Embryonic facial prominence (tissue), 1 donor: Measurements from ENCODE around the gene NLGN1.
A peak's percentile ranks its signal among the peaks of the same experiment; 100 is the strongest.
"Not testable (repeated sequence)": the region's sequence is repeated elsewhere in the genome, so short reads cannot be mapped to it uniquely, and the experiment has no call there.

Experiments used
- DNase-seq: peaks from one replicate; pipeline ENCODE4 v3.0.0-alpha.2; 2016; ENCODE audit errors: extremely low spot score

The NLGN1 gene

DNA sequence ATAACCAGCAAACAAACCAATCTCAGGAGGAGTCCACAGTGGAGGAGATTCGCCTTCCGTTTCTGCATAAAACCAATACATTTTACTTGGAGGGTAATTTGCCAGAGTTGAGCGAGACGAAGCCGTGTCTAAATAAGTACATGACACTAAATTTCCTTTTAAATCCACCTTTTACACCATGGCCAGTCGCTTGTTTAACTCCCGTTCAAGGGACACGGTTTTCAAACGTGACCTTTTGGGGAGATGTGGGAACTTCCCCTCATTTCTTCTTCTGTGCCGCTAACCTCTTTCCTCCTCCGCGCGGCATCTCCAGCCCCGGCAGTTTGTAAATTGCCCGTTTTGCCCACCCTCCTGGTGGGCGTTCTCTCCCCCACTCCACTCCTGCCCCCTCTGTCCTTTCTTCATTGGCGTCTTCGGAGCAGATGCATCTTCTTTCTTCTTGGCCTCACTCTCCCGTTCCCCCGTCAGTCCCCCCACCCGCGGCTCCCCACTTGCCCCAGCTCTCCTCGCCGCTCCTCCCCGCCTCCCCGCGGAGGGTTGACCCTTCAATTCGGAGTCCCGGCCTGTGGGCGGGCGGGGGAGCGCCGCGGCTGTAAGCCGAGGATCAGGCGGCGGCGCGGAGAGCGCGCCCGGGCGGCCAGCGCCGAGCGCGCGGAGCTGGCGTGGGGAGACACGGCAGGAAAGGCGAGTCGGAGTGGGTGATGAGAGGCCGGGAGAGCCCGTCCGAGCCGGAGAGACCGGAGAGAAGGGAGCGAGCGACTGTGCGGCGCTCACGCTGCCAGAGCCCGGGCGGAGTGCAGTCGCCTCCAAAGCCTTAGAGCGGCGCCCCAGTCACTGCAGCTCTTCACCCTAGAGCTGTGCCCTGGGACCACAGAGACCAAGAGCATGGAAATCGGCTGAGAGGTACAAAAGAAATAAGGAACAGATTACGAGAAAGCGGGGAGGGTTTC, at the start of gene NLGN1:
NLGN1 (plus strand) TSS at position 584 of the 950 bp plus-strand sequence.
- peak; percentile 74 for DNase-seq

DNA sequence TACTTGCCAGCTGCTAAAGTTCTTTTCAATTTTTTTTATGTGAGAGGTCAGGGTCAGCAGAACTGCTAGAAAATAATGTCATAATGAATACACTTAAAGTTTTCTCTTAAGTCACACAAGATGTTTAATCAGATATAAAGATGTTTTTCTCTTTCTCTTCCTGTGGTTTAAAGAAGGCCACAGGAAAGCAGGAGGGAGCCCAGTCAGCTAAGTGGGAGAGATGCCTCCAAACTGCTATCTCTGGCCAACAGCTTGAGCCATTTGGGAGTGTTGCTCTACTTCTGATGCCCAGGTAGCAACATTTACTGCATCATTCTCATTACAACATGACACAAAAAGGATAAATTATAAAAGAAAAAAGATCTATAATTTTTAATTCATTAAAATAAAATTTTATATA, 45.7 kb upstream of the NLGN1 start:
- DNase-seq, result no peak

DNA sequence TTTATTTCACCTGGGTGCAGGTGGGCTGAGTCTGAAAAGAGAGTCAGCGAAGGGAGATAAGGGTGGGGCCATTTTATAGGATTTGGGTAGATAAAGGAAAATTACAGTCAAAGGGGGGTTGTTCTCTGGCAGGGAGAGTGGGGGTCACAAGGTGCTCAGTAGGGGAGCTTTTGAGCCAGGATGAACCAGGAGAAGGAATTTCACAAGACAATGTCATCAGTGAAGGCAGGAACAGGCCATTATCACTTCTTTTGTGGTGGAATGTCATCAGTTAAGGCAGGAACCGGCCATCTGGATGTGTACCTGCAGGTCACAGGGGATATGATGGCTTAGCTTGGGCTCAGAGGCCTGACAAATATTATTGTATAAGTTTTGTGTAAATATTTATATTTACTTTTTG, 44.4 kb upstream of the NLGN1 start:
- not testable (repeated sequence) for DNase-seq

DNA sequence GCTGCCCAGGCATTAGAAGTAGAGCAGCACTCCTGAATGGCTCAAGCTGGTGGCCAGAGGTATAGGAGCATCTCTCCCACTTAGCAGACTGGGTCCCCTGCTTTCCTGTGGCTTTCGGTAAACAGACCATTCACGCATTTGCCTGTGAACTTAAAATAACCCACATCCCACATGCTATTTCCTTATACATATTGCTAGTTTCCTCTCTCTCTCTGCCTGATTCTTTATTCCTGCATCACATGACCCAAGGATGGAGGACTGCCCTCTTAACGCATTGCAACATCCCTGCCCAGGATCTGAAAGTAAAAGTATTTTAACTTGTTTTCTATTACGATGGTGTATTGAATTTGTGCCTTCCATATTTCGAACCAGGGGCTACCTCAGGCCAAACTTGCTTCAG, 43.4 kb upstream of the NLGN1 start:
- DNase-seq, result no peak

DNA sequence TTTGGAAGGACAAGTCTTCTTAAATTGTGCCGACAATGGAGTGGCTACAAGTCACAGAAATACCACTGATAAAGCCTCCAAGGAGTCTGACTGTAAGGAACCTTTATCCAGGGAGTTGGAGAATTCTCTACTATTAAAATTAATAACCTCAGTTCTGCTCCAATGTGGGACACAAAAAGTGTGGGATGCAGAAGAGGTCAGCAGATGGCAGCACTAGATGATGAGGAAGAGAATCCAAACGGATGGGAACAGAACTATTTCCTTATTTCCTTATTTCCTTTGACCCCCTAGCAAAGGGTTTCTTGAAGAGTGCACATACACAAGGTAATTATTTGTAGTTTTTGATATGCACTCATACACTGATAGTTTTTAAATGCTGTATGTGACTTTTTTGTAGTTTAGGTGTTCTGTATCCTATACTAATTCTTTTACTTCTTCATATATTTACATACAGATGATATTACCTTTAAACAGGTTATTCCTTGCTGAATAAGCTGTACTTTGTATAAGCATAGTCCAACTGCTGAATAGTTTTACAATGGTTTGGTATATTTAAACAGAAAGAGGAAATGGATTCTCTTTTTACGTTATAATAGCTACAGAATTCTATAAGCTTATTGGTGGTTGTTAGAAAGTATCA, 25.6 kb upstream of the NLGN1 start:
- no peak for DNase-seq

DNA sequence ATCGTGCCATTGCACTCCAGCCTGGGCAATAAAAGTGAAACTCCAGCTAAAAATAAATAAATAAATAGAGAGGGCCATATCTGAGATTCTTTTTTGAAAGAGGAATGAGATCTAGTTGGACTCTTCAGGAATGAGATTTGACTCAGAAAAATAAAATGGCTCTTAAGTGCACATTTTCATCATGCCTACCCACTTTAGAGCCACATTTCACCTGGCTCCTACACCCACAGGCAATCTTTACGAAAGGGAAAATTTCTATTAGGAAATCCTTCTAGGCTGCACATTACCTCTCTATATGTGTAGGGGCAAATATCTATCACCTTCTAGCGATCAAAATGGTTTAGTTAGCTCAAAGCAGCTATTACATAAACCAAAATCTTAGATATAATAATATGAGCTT, 16.9 kb upstream of the NLGN1 start:
- DNase-seq, result no peak

DNA sequence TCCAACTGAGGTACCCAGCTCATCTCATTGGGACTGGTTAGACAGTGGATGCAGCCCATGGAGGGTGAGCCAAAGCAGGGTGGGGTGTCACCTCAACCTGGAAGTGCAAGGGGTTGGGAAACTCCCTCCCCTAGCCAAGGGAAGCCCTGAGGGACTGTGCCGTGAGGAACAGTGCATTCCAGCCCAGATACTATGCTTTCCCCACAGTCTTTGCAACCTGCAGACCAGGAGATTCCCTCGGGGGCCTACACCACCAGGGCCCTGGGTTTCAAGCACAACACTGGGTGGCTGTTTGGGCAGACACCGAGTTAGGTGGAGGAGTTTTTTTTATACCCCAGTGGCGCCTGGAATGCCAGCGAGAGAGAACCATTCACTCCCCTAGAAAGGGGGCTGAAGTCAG, 15.6 kb upstream of the NLGN1 start:
- DNase-seq, result not testable (repeated sequence)

DNA sequence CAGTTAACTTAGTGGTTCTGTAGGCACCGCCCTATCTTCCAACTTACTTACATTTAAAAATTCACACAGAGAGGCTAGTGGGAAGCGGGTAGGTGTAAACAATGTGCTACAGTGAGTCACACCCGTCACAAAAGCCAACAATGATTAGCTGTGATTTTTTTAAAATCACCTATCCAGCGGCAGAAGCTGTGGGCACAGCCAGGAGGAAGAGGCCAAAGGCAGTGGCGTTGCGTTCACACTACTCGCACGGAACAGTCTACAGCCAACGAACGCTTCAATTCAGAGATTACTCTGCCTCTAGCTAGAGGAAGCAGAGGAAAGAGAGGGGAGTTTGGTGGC, 2.5 kb upstream of the NLGN1 start:
- DNase-seq, result no peak

DNA sequence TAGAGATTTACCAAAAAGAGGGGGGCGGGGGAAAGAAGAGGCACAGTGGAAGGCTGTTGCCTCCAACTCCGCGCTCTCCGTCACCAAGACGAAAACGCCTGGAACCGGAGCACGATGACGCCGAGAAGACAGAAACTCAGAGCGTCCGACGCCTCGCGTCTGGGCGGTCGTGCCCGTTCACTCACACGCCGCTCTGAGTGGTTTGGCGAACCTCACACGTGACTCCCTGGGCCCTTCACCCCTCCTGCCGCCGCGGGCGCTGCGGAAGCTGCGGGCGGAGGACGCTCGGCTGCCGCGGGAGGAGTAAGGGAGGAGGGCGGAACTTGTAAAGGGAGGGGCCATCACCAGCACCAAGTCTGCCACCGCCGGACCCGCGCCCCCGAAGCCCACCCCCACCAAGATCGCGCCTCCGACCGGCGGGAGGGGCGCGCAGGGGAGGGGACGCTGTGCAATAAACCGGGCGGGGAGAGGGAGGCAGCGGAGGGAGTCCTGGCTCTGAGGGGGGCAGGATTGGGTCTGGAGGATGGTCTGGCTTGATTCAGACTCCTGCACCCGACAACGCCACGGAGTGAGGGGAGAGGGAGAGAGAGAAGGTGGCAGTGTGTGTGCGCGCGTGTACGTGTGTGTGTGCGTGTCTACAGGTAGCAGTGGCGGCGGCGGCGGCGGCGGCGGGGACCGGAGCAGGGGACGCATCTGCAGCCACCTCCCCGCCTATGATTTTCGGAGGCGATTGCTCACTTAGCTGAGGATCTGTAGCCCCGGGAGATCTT, 1.9 kb upstream of the NLGN1 start:
- peak; percentile 60 for DNase-seq

DNA sequence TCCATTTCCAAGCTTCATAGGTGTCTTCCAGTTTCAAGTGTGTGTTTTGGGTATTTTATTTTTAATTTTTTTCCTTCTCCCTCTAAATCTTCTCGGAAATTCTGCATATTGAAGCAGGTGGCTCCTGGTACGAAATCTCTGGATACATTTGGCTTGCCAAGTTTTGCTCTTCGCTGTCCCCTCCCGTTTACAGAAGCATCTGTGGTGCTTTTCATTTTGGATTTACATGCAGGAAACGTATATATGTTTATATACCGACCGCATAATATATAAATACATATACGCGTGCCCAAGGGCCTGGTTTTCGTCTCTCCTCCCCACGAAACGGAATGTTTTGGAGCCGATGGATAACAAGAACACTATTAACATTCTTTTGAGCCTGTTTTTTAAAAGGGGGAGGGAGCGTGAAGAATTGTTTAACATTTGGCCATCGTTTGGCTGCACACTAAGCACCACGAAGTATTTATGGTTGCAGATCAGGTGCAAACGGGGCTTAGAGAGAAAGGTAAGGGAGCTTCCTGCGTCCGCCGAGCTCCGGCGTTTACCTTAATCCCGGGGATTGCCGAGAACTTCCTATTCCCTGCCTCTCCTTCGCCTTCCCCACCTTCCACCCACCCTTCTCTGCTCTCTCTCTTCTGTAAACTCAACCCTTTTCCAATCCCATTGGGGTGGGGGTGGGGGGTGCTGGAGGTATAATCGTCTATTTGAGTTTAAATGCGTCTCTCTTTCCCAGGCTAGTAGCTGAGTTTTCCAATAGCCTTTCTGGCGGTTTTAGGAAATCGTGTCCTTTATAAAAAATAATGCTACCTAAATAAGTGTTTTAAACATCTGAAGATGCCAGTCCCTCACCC, 1.1 kb upstream of the NLGN1 start:
- DNase-seq, result no peak

DNA sequence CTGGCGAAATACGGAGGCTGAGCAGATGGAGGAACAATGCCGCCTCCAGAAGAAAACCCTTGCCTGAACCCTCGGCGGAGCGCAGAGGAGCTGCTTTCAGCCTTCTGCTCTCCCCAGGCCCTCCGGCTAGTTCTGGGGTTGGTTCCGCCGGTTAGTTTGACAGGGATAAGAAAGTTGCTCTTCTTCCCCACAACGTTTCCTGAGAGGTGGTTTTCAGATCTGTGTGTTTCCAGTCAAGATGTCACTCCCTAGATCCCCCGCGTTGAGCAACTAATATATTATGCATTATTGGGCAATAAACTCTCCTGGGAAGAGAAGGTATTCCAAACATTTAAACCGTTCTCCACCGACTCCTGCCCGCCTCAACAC, 551 bp downstream of the NLGN1 start:
- DNase-seq, result no peak

DNA sequence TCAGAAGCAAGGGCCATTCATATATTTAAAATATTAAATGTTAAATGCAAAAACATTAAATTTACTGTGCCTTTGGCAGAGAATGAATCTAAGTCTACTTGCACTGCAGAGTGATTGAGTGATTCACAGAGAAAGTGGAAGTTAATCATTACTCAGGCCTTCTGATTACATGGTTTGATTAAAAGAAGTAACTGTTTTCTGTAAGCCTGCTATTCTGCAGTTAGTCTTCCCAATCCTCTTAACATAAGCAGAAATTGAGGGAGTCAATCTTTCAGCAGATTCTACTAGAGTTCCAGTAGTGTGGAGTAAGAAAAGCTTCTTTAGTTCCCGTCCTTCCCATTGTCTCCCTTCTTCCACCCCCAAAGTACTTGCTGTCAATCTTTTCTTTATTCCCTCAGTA, 1.5 kb downstream of the NLGN1 start:
- DNase-seq, result no peak

DNA sequence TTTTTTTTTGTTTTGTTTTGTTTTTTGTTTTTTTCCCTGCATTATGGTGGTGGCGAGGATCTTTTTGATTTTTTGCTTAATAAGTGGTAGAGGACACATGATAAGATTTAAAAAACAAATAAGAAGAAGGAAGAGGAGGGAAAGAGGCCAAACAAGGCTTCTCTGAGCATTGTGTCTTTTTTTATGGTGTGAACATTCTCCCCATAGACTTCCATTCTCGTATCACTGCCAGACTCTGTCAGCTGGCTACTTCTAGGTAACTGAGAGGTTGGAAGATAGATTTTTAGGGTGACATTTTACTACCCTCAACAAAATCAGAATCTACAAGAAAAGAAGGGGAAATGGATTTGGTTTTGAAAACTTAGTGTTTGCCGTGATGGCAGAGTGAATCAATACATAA, 3.8 kb downstream of the NLGN1 start:
- DNase-seq, result no peak

DNA sequence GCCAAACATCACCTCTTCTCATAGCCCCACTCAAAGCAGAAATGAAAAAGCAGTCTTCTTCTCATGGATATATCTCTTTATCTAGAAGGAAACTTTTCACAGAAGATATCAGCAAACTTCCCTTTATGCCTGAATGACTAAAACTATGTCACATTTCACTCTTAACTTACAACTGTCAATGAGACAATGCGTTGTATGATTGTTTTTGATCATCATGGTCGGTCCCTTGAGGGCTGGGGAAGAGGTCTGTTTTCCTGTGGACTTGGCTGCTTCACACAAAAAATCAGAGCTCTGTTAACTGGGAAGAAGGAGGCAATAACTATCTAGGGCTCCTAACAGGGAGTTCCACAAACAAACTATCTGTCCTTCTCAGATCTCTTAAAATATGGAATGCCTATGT, 5.1 kb downstream of the NLGN1 start:
- DNase-seq, result no peak

DNA sequence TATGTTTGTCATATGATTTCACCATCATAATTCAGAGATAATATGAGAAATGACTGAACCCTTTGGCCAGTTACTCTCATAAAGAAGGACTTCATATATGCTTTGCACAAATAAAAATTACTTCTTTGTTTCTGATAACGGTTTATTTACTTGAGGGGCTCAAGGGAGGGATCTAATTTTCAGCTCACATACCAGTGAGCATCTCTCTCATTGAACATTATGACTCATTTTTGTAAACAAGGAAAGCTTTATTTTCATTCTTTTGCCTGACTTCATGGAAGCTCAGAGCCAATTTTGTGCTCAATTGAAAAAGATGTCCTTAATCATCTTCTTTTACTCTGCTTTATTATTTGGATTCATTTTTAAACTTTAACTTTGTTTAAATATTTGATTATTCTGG, 5.8 kb downstream of the NLGN1 start:
- no peak for DNase-seq

DNA sequence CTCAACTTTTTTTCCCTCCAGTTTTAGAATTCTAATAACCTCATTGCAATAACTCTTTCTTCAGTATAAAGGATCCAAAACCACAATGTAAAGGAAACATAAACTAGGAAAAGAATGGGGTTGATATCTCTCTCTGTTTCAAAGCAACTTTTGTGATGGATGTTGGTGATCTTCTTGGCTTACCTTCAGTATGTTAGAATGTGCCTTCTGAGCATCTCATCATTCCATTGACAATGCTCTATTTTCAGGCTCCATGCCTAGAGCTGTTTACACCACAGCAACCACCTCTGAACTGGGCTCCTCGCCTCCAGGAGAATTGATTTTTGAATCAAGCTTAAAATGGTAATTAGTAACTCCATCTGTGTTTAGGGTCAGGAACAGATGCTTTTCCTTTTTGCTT, 6.6 kb downstream of the NLGN1 start:
- DNase-seq, result no peak

DNA sequence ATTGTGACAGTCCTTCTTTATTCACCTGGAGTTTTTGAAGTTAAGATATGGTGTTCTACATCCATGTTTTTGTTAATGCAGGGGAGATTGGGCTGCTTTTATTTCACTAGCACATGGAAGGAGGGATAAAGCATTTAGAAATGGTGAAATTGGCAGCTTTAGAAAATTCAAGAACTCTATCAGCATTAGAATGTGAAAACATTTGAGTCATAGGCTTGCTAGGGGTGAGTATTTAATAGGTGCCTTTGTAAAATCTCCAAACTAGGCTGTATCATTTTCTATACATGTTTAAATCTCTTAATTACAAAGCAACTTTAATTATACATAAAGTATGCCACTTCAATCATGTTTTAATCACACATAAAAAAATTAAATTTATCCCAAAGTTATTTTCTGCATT, 12.9 kb downstream of the NLGN1 start:
- no peak for DNase-seq

DNA sequence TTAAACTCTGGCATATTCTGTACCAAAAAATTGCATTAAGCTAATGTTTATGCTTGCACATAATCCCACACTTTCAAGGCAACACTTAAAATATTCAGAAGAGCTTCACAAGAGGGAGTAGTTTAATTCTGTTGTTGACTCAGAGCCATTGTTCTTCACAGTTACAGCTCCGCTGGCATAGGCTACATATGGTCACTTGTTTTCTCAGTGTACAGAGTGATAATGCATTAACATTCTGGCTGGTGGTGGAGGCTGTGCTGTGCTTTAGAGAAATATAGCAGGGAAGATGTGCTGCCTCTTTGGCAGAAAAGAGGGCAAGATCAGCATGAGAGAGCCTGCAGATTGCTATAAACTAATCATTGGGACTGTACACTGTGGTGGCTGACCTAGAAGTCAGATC, 13.3 kb downstream of the NLGN1 start:
- DNase-seq, result no peak

DNA sequence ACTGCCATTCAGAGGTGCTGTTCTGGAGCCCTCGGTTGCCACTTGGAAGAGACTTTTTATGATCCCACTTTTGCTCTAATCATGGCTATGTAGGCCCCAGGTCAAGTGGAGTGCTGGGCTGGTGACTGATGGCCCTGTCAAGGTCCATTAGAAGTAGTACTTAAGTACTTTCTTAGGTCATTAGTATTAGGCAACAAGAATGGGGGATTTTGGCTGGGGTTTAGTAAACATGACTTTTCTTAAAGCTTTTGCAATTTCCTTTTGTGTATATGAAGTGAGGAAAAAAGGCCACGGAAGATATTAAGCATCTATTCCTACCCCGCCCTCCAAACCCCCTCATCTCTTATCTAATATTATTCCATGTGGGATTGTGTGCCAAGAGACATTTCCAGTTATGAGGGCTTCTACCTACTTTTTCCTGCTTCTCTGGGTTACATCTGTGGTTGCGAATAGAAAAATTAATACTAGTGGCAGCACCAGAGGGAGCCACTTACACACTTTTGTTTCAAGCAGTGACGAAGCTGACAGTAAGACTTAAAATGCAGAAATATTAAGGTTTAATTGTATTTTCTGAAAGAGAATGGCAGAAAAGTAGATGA, 13.9 kb downstream of the NLGN1 start:
- DNase-seq, result peak; percentile 46

DNA sequence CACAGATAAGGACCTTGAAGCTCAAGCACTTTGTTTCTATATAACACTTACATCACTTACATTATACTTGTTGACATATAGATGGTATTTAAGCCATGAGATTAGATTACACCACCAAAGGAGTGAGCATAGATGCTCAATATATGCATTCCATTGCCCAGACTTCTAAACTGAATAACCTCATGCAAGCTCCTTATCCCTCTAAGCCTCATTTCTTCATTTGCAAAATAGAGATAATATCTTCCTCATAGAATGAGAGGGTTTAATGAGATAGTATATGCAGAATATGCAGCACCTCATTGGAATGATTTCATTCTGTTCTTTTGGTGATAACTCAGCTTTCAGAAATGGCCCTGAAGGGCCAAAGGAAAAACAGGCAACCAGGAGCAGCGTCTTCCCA, 18.5 kb downstream of the NLGN1 start:
- no peak for DNase-seq

DNA sequence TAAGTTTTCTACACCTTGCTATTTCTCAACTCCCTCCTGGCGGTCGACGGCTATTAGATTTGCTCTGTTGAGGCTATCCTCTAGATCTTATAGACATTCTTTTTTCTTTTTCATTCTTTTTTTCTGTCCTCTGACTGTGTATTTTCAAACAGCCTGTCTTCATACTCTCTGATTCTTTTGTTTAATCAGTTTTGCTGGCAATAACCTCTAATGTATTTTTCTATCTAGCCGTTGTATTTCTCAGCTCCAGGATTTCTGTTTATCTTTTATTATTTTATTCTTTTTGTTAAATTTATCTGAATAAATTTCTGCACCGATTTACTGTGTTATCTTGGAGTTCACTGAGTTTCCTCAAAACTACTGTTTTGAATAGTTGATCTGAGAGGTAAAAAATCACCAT, 31.5 kb downstream of the NLGN1 start:
- DNase-seq, result no peak
